Thyroid gland (tissue), 4 donors: ENCODE data around the gene RFX7.

Experiments used
- CTCF ChIP-seq, 6 experiments: fragments of 200-600 bp in 3 of 6; fragments of 450-650 bp in 3 of 6; sonication (generic) in 3 of 6; IDR thresholded peaks; one replicate each; pipeline ENCODE4 v1.5.1; 2016 to 2019; ENCODE audit warnings: antibody characterized with exemption in 6 of 6, mild to moderate bottlenecking in 2 of 6, inconsistent platforms in 1 of 6, moderate library complexity in 1 of 6
- POLR2A ChIP-seq, 2 donors: fragments of 450-650 bp; IDR thresholded peaks; one replicate each; pipeline ENCODE4 v1.6.1; 2017; ENCODE audit warnings: antibody characterized with exemption in 2 of 2, mild to moderate bottlenecking in 2 of 2, moderate library complexity in 1 of 2

DNA sequence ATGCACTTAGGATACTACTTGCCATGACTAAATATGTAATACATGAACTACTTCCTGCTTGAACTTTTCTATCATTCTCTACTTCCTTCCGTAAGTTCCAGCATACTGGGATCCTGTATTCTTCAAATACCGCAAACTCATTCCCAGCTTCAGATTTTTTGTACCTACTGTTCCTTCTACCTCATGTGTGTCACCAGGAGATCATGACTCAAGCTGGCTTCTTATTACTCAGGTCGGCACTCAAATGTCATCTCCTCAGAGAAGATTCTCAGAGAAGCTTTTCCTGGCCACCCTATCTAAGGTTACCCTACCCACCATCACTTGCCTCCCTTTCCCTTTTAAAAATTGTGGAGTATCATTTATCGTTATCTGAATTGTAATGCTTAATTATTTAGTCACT lies 66.7 kb downstream of the RFX7 start:
- TF ChIP-seq CTCF (IDR thresholded peaks at IDR 0.05), result no peak
- no peak for TF ChIP-seq POLR2A (IDR thresholded peaks at IDR 0.05)
